CD4-positive, CD25-positive, alpha-beta regulatory T cell (primary cell): ENCODE data around the gene RFX1. TPM values are rescaled to one million over a fixed set of nuclear protein-coding genes. Genes with fewer than 3 reads are reported as not detected.

Source experiments
- ATAC-seq, 2 donors: fragments of 150-1000 bp; cut with Tn5 transposase; one replicate each; pipeline ENCODE4 v1.10.0; 2021; ENCODE audit warnings: low read depth in 2 of 2, moderate number of reproducible peaks in 2 of 2, moderate library complexity in 1 of 2
- DNase-seq, 3 donors: peaks; one replicate each; pipeline versions ENCODE4 v3.0.0 to v3.0.0-alpha.2; 2012 to 2022; ENCODE audit warnings: mixed read lengths in 1 of 3
- H3K27ac ChIP-seq: one replicate; pipeline ENCODE4 v1.7.0; 2013; ENCODE audit warnings: mild to moderate bottlenecking, low read length; ENCODE audit not compliant: insufficient read depth, poor library complexity, severe bottlenecking
- H3K27me3 ChIP-seq: one replicate; pipeline ENCODE4 v1.7.0; 2013; ENCODE audit warnings: low read length; ENCODE audit not compliant: control insufficient read depth, insufficient read depth
- H3K36me3 ChIP-seq: one replicate; pipeline ENCODE4 v1.7.0; 2013; ENCODE audit warnings: mild to moderate bottlenecking, low read length, moderate library complexity; ENCODE audit not compliant: control insufficient read depth, insufficient read depth
- H3K4me1 ChIP-seq: 2 replicates; pipeline ENCODE4 v1.7.0; 2013; ENCODE audit warnings: mild to moderate bottlenecking, low read length; ENCODE audit not compliant: insufficient read depth, control insufficient read depth, poor library complexity, severe bottlenecking
- H3K4me3 ChIP-seq: one replicate; pipeline ENCODE4 v1.7.0; 2013; ENCODE audit warnings: low read depth, mild to moderate bottlenecking, low read length, moderate library complexity
- H3K9me3 ChIP-seq, 2 experiments: 1 replicate in 1 of 2; 2 replicates in 1 of 2; pipeline ENCODE4 v1.7.0; 2013; ENCODE audit warnings: low read length in 2 of 2, mild to moderate bottlenecking in 1 of 2, moderate library complexity in 1 of 2; ENCODE audit not compliant: control insufficient read depth in 2 of 2
- H3K27ac Mint-ChIP-seq, 3 donors: one replicate each; pipeline ENCODE4 v1.8.0; 2020 to 2022; ENCODE audit warnings: mild to moderate bottlenecking in 3 of 3, mixed read lengths in 3 of 3, moderate library complexity in 2 of 3
- H3K27me3 Mint-ChIP-seq: one replicate; pipeline ENCODE4 v1.8.0; 2022; ENCODE audit warnings: mild to moderate bottlenecking, mixed read lengths
- H3K36me3 Mint-ChIP-seq: one replicate; pipeline ENCODE4 v1.8.0; 2020; ENCODE audit warnings: mixed read lengths
- H3K4me1 Mint-ChIP-seq, 4 donors: one replicate each; pipeline ENCODE4 v1.8.0; 2020 to 2022; ENCODE audit warnings: mixed read lengths in 4 of 4, mild to moderate bottlenecking in 1 of 4
- H3K4me3 Mint-ChIP-seq, 4 donors: one replicate each; pipeline ENCODE4 v1.8.0; 2020 to 2022; ENCODE audit warnings: mild to moderate bottlenecking in 4 of 4, mixed read lengths in 4 of 4, moderate library complexity in 3 of 4
- H3K9me3 Mint-ChIP-seq, 7 donors: one replicate each; pipeline ENCODE4 v1.8.0; 2020 to 2022; ENCODE audit warnings: mixed read lengths in 7 of 7, mild to moderate bottlenecking in 3 of 7, moderate library complexity in 2 of 7
- polyA plus RNA-seq, 4 donors: library from polyadenylated mRNA; unstranded; fragments of 300-500 nt; fragmentation: Illumina TruSeq; gene quantifications; one replicate each; pipeline ENCODE4 v1.2.3, GENCODE V29; 2021
- total RNA-seq: library from RNA; stranded (reverse); gene quantifications from one replicate; pipeline ENCODE4 v1.2.3, GENCODE V29; 2022

RFX1 gene
- total and polyA plus RNA-seq, 5 donors from 2014 or later, result 0.48 to 23.2 (median 1.1) TPM

GRCh38 chr19:13932149-13932637 is 73.9 kb downstream of the RFX1 start:
- Mint-ChIP-seq H3K36me3 (peaks cover 6% of the 10 kb centered on the region), H3K27ac (no peak overlapping the region), H3K9me3 (no peaks in the 10 kb centered on the region), H3K4me3 (no peak overlapping the region), H3K4me1 (peaks cover 0 to 9% (median 3%) of the 10 kb centered on the region in 4 donors), H3K27me3 (peaks cover 5% of the 10 kb centered on the region)
- Histone ChIP-seq H3K9me3 (no peaks in the 10 kb centered on the region), H3K4me3 (no peak overlapping the region), H3K27me3 (no peaks in the 10 kb centered on the region), H3K27ac (no peak overlapping the region), H3K4me1 (no peaks in the 10 kb centered on the region), H3K36me3 (peaks cover 6% of the 10 kb centered on the region)
- ATAC-seq, result no peak
- DNase-seq, result no peak

GRCh38 chr19:13931391-13932148 is 74.5 kb downstream of the RFX1 start:
- no peaks in the 10 kb centered on the region for H3K9me3 Mint-ChIP-seq
- H3K4me1 ChIP-seq, result no peaks in the 10 kb centered on the region
- H3K4me1 Mint-ChIP-seq, result peaks cover 0 to 9% (median 3%) of the 10 kb centered on the region in 4 donors

GRCh38 chr19:13930402-13930801 is 75.7 kb downstream of the RFX1 start:
- Histone ChIP-seq H3K4me3 (no peak overlapping the region), H3K9me3 (no peaks in the 10 kb centered on the region), H3K4me1 (no peaks in the 10 kb centered on the region), H3K27me3 (no peaks in the 10 kb centered on the region), H3K27ac (no peak overlapping the region), H3K36me3 (peaks cover 10% of the 10 kb centered on the region)
- ATAC-seq (no peak), DNase-seq (no peak)
- Mint-ChIP-seq H3K9me3 (no peaks in the 10 kb centered on the region), H3K27me3 (peaks cover 5% of the 10 kb centered on the region), H3K27ac (no peak overlapping the region), H3K36me3 (peaks cover 10% of the 10 kb centered on the region), H3K4me1 (peaks cover 0 to 9% (median 3%) of the 10 kb centered on the region in 4 donors), H3K4me3 (no peak overlapping the region)

More at GRCh38 chr19:13931391-13932148, 74.5 kb downstream of the RFX1 start:
- Mint-ChIP-seq H3K36me3 (peaks cover 8% of the 10 kb centered on the region), H3K27ac (no peak overlapping the region), H3K27me3 (peaks cover 5% of the 10 kb centered on the region), H3K4me3 (no peak overlapping the region)
- no peak overlapping the region for H3K4me3 ChIP-seq
- ATAC-seq (no peak), DNase-seq (no peak)
- no peaks in the 10 kb centered on the region for H3K27me3 ChIP-seq
- H3K27ac ChIP-seq, result no peak overlapping the region
- H3K36me3 ChIP-seq, result peaks cover 10% of the 10 kb centered on the region
- no peaks in the 10 kb centered on the region for H3K9me3 ChIP-seq

GRCh38 chr19:13929956-13930355 is 76.2 kb downstream of the RFX1 start:
- Histone ChIP-seq H3K4me3 (no peak overlapping the region), H3K9me3 (no peaks in the 10 kb centered on the region), H3K36me3 (peaks cover 10% of the 10 kb centered on the region), H3K27me3 (no peaks in the 10 kb centered on the region), H3K27ac (no peak overlapping the region), H3K4me1 (no peaks in the 10 kb centered on the region)
- Mint-ChIP-seq H3K36me3 (peaks cover 12% of the 10 kb centered on the region), H3K4me1 (peaks cover 0 to 9% (median 3%) of the 10 kb centered on the region in 4 donors), H3K27ac (no peak overlapping the region), H3K27me3 (peaks cover 5% of the 10 kb centered on the region), H3K4me3 (no peak overlapping the region), H3K9me3 (no peaks in the 10 kb centered on the region)
- no peak for ATAC-seq
- no peak for DNase-seq

- Histone ChIP-seq H3K27ac (no peak overlapping the region), H3K36me3 (peaks cover 13% of the 10 kb centered on the region), H3K4me1 (no peaks in the 10 kb centered on the region), H3K9me3 (no peaks in the 10 kb centered on the region), H3K4me3 (no peak overlapping the region), H3K27me3 (no peaks in the 10 kb centered on the region)
- Mint-ChIP-seq H3K27ac (no peak overlapping the region), H3K36me3 (peaks cover 15% of the 10 kb centered on the region), H3K4me1 (peaks cover 0 to 6% (median 2%) of the 10 kb centered on the region in 4 donors), H3K4me3 (no peak overlapping the region), H3K9me3 (no peaks in the 10 kb centered on the region), H3K27me3 (peaks cover 5% of the 10 kb centered on the region)
- no peak for ATAC-seq
- DNase-seq, result no peak
These were observed 76.8 kb downstream of the RFX1 start for GRCh38 chr19:13929340-13929739.

- Histone ChIP-seq H3K27me3 (no peaks in the 10 kb centered on the region), H3K4me3 (no peak overlapping the region), H3K36me3 (peaks cover 21% of the 10 kb centered on the region), H3K9me3 (no peaks in the 10 kb centered on the region), H3K4me1 (no peaks in the 10 kb centered on the region), H3K27ac (no peak overlapping the region)
- Mint-ChIP-seq H3K27ac (peak overlapping the region in 1 of 3 donors; percentile 25), H3K9me3 (no peaks in the 10 kb centered on the region), H3K4me1 (no peaks in the 10 kb centered on the region), H3K4me3 (no peak overlapping the region), H3K27me3 (no peaks in the 10 kb centered on the region), H3K36me3 (peaks cover 29% of the 10 kb centered on the region)
- no peak for ATAC-seq
- no peak for DNase-seq
These were observed 79.4 kb downstream of the RFX1 start for GRCh38 chr19:13926715-13927114.

- Histone ChIP-seq H3K9me3 (no peaks in the 10 kb centered on the region), H3K4me1 (no peaks in the 10 kb centered on the region), H3K4me3 (no peak overlapping the region), H3K27ac (no peak overlapping the region), H3K36me3 (peaks cover 23% of the 10 kb centered on the region), H3K27me3 (no peaks in the 10 kb centered on the region)
- H3K36me3 Mint-ChIP-seq, result peaks cover 35% of the 10 kb centered on the region
- DNase-seq, result no peak
- ATAC-seq, result no peak
- peaks cover 0 to 2% (median 0%) of the 10 kb centered on the region in 7 donors for H3K9me3 Mint-ChIP-seq
- H3K27ac Mint-ChIP-seq, result no peak overlapping the region
- no peak overlapping the region for H3K4me3 Mint-ChIP-seq
- no peaks in the 10 kb centered on the region for H3K27me3 Mint-ChIP-seq
- peaks cover 0 to 2% (median 0%) of the 10 kb centered on the region in 4 donors for H3K4me1 Mint-ChIP-seq
These were observed 80.1 kb downstream of the RFX1 start for GRCh38 chr19:13926010-13926409.
